HCT116 (cell line): ENCODE measurements around the gene LRRTM4. TPM values are rescaled to one million over a fixed set of nuclear protein-coding genes. Genes with fewer than 3 reads are reported as not detected.

Experiments
- ATAC-seq: fragments of 200-7000 bp; cut with Tn5 transposase; 2 replicates; pipeline ENCODE4 v1.9.1; 2020; ENCODE audit warnings: mild to moderate bottlenecking, moderate library complexity
- BruUV-seq: library from RNA; stranded (reverse); fragments of 400-500 nt; replicated peaks from 2 replicates; lab custom pipeline; 2021; lab: Mats Ljungman, UMichigan
- CTCF ChIA-PET: fragments of 300-600 bp; sonication (Branson Sonifier 250); formaldehyde crosslinking; loops from one replicate; lab custom pipeline; 2021; ENCODE audit warnings: antibody characterized with exemption; lab: Charles Lee
- POLR2A ChIA-PET: fragments of 300-600, 350-600 bp; sonication (Branson Sonifier 250); formaldehyde crosslinking; loops from one replicate; lab custom pipeline; 2021; ENCODE audit warnings: antibody characterized with exemption; lab: Charles Lee
- RAD21 ChIA-PET, 2 experiments: fragments of 300-600 bp; sonication (Branson Sonifier 250); formaldehyde crosslinking; loops; one replicate each; lab custom pipeline; 2023; ENCODE audit warnings: low total read pairs in 2 of 2; ENCODE audit not compliant: uncharacterized antibody in 2 of 2, unreplicated experiment in 2 of 2, low non-redundant PET in 1 of 2; lab: Charles Lee
- DNase-seq: peaks from one replicate; pipeline ENCODE4 v3.0.0-alpha.2; 2010; ENCODE audit warnings: low read depth, low spot score
- H2AFZ ChIP-seq: fragments of 200-600 bp; shearing (Covaris generic), sonication (generic); 2 replicates; pipeline ENCODE4 v1.6.1; 2017; ENCODE audit warnings: low read depth, mixed run types, mixed read lengths, antibody characterized with exemption, low read length; ENCODE audit not compliant: poor library complexity, severe bottlenecking
- H3K27ac ChIP-seq: 2 replicates; pipeline ENCODE4 v1.5.1; 2012; ENCODE audit warnings: low read depth, low read length
- H3K27me3 ChIP-seq: fragments of 200-600 bp; sonication (generic); 2 replicates; pipeline ENCODE4 v1.6.1; 2016; ENCODE audit warnings: mixed run types, low read length, mixed read lengths; ENCODE audit not compliant: insufficient read depth
- H3K36me3 ChIP-seq, 2 experiments: fragments of 200-500 bp in 1 of 2; fragments of 200-600 bp in 1 of 2; sonication (Bioruptor generic) in 1 of 2; sonication (generic) in 1 of 2; 2 replicates each; pipeline versions ENCODE4 v1.5.1 to v1.6.1; 2014 to 2016; ENCODE audit warnings: low read length in 2 of 2, inconsistent platforms in 1 of 2, mixed read lengths in 1 of 2, mixed run types in 1 of 2; ENCODE audit not compliant: insufficient read depth in 2 of 2, control insufficient read depth in 1 of 2
- H3K4me1 ChIP-seq, 2 experiments: fragments of 200-600 bp in 1 of 2; sonication (generic) in 1 of 2; 2 replicates each; pipeline versions ENCODE4 v1.5.1 to v1.6.1; 2012 to 2017; ENCODE audit warnings: low read length in 2 of 2, inconsistent platforms in 1 of 2, mild to moderate bottlenecking in 1 of 2, mixed read lengths in 1 of 2, mixed run types in 1 of 2, moderate library complexity in 1 of 2; ENCODE audit not compliant: insufficient read depth in 2 of 2, control insufficient read depth in 1 of 2
- H3K4me2 ChIP-seq: fragments of 200-600 bp; sonication (generic); 2 replicates; pipeline ENCODE4 v1.6.1; 2017; ENCODE audit warnings: mixed run types, low read length, mixed read lengths
- H3K4me3 ChIP-seq, 2 experiments: fragments of 200-600 bp in 1 of 2; sonication (generic) in 1 of 2; replicated peaks in 1 of 2; 2 replicates each; pipeline ENCODE4 v1.5.1; 2011 to 2016; ENCODE audit warnings: low read length in 2 of 2, control low read depth in 1 of 2, low read depth in 1 of 2, mild to moderate bottlenecking in 1 of 2, mixed read lengths in 1 of 2, mixed run types in 1 of 2
- H3K79me2 ChIP-seq: fragments of 200-600 bp; sonication (generic); 2 replicates; pipeline ENCODE4 v1.6.1; 2017; ENCODE audit warnings: mild to moderate bottlenecking, mixed run types, low read length, moderate library complexity, mixed read lengths; ENCODE audit not compliant: insufficient read depth
- H3K9ac ChIP-seq: fragments of 200-600 bp; sonication (generic); 2 replicates; pipeline ENCODE4 v1.6.1; 2016; ENCODE audit warnings: low read length, mixed read lengths
- H3K9me2 ChIP-seq: fragments of 200-600 bp; sonication (generic), shearing (Covaris generic); 2 replicates; pipeline ENCODE4 v1.6.1; 2017; ENCODE audit warnings: mixed run types, mild to moderate bottlenecking, moderate library complexity; ENCODE audit not compliant: insufficient read depth
- H3K9me3 ChIP-seq, 2 experiments: fragments of 200-500 bp in 1 of 2; fragments of 200-600 bp in 1 of 2; sonication (Bioruptor generic) in 1 of 2; sonication (generic) in 1 of 2; 2 replicates each; pipeline ENCODE4 v1.6.1; 2014 to 2017; ENCODE audit warnings: low read length in 2 of 2, mixed read lengths in 2 of 2, inconsistent platforms in 1 of 2, low read depth in 1 of 2, mild to moderate bottlenecking in 1 of 2, mixed run types in 1 of 2, moderate library complexity in 1 of 2; ENCODE audit not compliant: control insufficient read depth in 1 of 2, insufficient read depth in 1 of 2
- H4K20me1 ChIP-seq: fragments of 200-600 bp; sonication (generic), shearing (Covaris generic); 2 replicates; pipeline ENCODE4 v1.6.1; 2017; ENCODE audit warnings: mixed run types, mild to moderate bottlenecking, moderate library complexity; ENCODE audit not compliant: insufficient read depth
- CTCF ChIP-seq, 3 experiments: fragments of 200-600 bp in 1 of 3; sonication (generic) in 1 of 3; IDR thresholded peaks in 2 of 3; conservative IDR thresholded peaks in 1 of 3; 2 replicates each; pipeline ENCODE4 v1.5.1; 2012 to 2017; ENCODE audit warnings: low read depth in 2 of 3, low read length in 2 of 3, antibody characterized with exemption in 1 of 3, borderline replicate concordance in 1 of 3, control low read depth in 1 of 3, mild to moderate bottlenecking in 1 of 3, mixed read lengths in 1 of 3, mixed run types in 1 of 3, moderate library complexity in 1 of 3; ENCODE audit not compliant: insufficient read depth in 1 of 3
- EGR1 ChIP-seq: IDR thresholded peaks from 2 replicates; pipeline ENCODE4 v1.6.1; 2012; ENCODE audit warnings: low read depth
- EZH2 ChIP-seq: fragments of 200-600 bp; sonication (generic); IDR thresholded peaks from 2 replicates; pipeline ENCODE4 v1.6.1; 2017; ENCODE audit warnings: antibody characterized with exemption, mixed run types
- JUND ChIP-seq: IDR thresholded peaks from 2 replicates; pipeline ENCODE4 v1.6.1; 2012
- POLR2A ChIP-seq: IDR thresholded peaks from 2 replicates; pipeline ENCODE4 v1.7.0; 2011; ENCODE audit warnings: borderline replicate concordance; ENCODE audit not compliant: insufficient read depth, insufficient read length; ENCODE audit errors: extremely low read depth
- RAD21 ChIP-seq: IDR thresholded peaks from 2 replicates; pipeline ENCODE4 v1.6.1; 2012; ENCODE audit warnings: low read depth, mild to moderate bottlenecking
- REST ChIP-seq: IDR thresholded peaks from 2 replicates; pipeline ENCODE4 v1.6.1; 2012; ENCODE audit warnings: low read depth
- SIN3A ChIP-seq: IDR thresholded peaks from 2 replicates; pipeline ENCODE4 v1.6.1; 2012; ENCODE audit warnings: low read depth
- SP1 ChIP-seq: IDR thresholded peaks from 2 replicates; pipeline ENCODE4 v1.6.1; 2012; ENCODE audit warnings: low read depth
- SRF ChIP-seq: IDR thresholded peaks from 2 replicates; pipeline ENCODE4 v1.6.1; 2012; ENCODE audit warnings: low read depth
- TCF7L2 ChIP-seq: IDR thresholded peaks from 2 replicates; pipeline ENCODE4 v1.7.0; 2011; ENCODE audit warnings: borderline replicate concordance, inconsistent platforms; ENCODE audit not compliant: insufficient read depth, insufficient read length; ENCODE audit errors: extremely low read depth
- ZBTB33 ChIP-seq: IDR thresholded peaks from 2 replicates; pipeline ENCODE4 v1.6.1; 2011; ENCODE audit warnings: mild to moderate bottlenecking, low read length, moderate library complexity; ENCODE audit not compliant: insufficient replicate concordance; ENCODE audit errors: extremely low read depth
- ZFX ChIP-seq: fragments of 450-650 bp; IDR thresholded peaks from 2 replicates; pipeline ENCODE4 v1.6.1; 2017
- ZNF274 ChIP-seq: fragments of 200-500 bp; sonication (Bioruptor generic); IDR thresholded peaks from 2 replicates; pipeline ENCODE4 v1.6.1; 2014; ENCODE audit warnings: mild to moderate bottlenecking, low read depth, low read length, inconsistent platforms
- intact Hi-C: fragments of 100-400 bp; cut with micrococcal nuclease; formaldehyde crosslinking; loops from 2 replicates; pipeline ENCODE4 v1.10.0; 2022
- total RNA-seq: library from RNA; stranded (reverse); gene quantifications from one replicate; pipeline ENCODE4 v1.2.1, GENCODE V29; 2021; ENCODE audit not compliant: unreplicated experiment

The LRRTM4 gene
- total RNA-seq, 1 experiment from 2014 or later: 0.25 TPM

- no peaks in the 10 kb centered on the region for H3K27me3 ChIP-seq
- no peak overlapping the region for H3K4me3 ChIP-seq
- CTCF ChIA-PET: no interaction called here
- no TSS peak for BruUV-seq
- peaks cover 4 to 22% of the 10 kb centered on the region in 2 experiments; a peak in 2 of 4 replicates for H3K9me3 ChIP-seq
- ATAC-seq (no peak), DNase-seq (no peak)
- H3K79me2 ChIP-seq: no peaks in the 10 kb centered on the region
- H2AFZ ChIP-seq: no peak overlapping the region
- no peaks in the 10 kb centered on the region for H3K9me2 ChIP-seq
- H3K27ac ChIP-seq: no peak overlapping the region
- H4K20me1 ChIP-seq: no peaks in the 10 kb centered on the region
- no peak overlapping the region for H3K9ac ChIP-seq
- no peak overlapping the region for H3K4me2 ChIP-seq
- intact Hi-C loops: no loop called here
- no peaks in the 10 kb centered on the region for H3K36me3 ChIP-seq
- POLR2A ChIA-PET: no interaction called here
- no peaks in the 10 kb centered on the region for H3K4me1 ChIP-seq
- no peak for TF ChIP-seq EZH2
- no peak for TF ChIP-seq ZFX
- no peak for TF ChIP-seq RAD21
- TF ChIP-seq JUND: no peak
- TF ChIP-seq REST: no peak
- TF ChIP-seq ZNF274: no peak
- TF ChIP-seq SP1: no peak
- TF ChIP-seq ZBTB33: no peak
- no peak for TF ChIP-seq TCF7L2
- no peak for TF ChIP-seq SRF
- no peak for TF ChIP-seq POLR2A
- TF ChIP-seq EGR1: no peak
- no peak for TF ChIP-seq CTCF (IDR thresholded peaks at IDR 0.05 in 2 of 3, conservative IDR thresholded peaks at IDR 0.05 in 1 of 3; ENCODE audit: borderline replicate concordance in 1 of 3, insufficient read depth in 1 of 3, low read depth in 2 of 3, low read length in 2 of 3)
- no peak for TF ChIP-seq SIN3A
- TF ChIP-seq, all 23 proteins: peak for 0
- RAD21 ChIA-PET: no interaction called here
Measured at GRCh38 chr2:76752506-76752905, 769.7 kb downstream of the LRRTM4 start.
